Upper lobe of right lung (tissue), 1 donor: ENCODE measurements around the gene C3orf52. TPM values are rescaled to one million over a fixed set of nuclear protein-coding genes. Genes with fewer than 3 reads are reported as not detected.
"Not testable (repeated sequence)": the region's sequence is repeated elsewhere in the genome, so short reads cannot be mapped to it uniquely, and the experiment has no call there.

Source experiments
- ATAC-seq: fragments of 200-7000 bp; cut with Tn5 transposase; one replicate; pipeline ENCODE4 v1.9.1; 2020; ENCODE audit warnings: mild to moderate bottlenecking, moderate library complexity
- DNase-seq: peaks from one replicate; pipeline ENCODE4 v3.0.0-alpha.2; 2020
- H3K27ac ChIP-seq: fragments of 200-600 bp; one replicate; pipeline ENCODE4 v1.8.0; 2022
- H3K27me3 ChIP-seq: fragments of 200-600 bp; one replicate; pipeline ENCODE4 v1.8.0; 2022; ENCODE audit warnings: mild to moderate bottlenecking
- H3K36me3 ChIP-seq: fragments of 200-600 bp; one replicate; pipeline ENCODE4 v1.8.0; 2022
- H3K4me1 ChIP-seq: fragments of 200-600 bp; one replicate; pipeline ENCODE4 v1.8.0; 2022
- H3K4me3 ChIP-seq: fragments of 200-600 bp; one replicate; pipeline ENCODE4 v1.8.0; 2022; ENCODE audit warnings: mild to moderate bottlenecking
- H3K9me3 ChIP-seq: fragments of 200-600 bp; one replicate; pipeline ENCODE4 v1.8.0; 2022
- intact Hi-C: fragments of 100-400 bp; cut with DNase I; formaldehyde crosslinking; loops from one replicate; pipeline ENCODE4 v1.11.0; 2022
- long read RNA-seq: library from polyadenylated mRNA; unstranded; transcript quantifications from one replicate; pipeline ENCODE4 v2.0.0, GENCODE V29; 2021
- total RNA-seq: library from RNA; stranded (reverse); fragmentation: NEBNext Ultra II Directional; extraction: Animal tissue kit (Norgen Biotek cat#: 25700); gene quantifications from one replicate; pipeline ENCODE4 v1.2.1, GENCODE V29; 2021
- TF ChIP-seq, protein P1 (sequence below): fragments of 200-600 bp; IDR thresholded peaks from one replicate; pipeline ENCODE4 v1.8.0; 2022; ENCODE audit warnings: antibody characterized with exemption
- donor health status: DM: no; HTN: yes; CAD: no; lungs with severe emphysema.

Gene C3orf52, protein sequence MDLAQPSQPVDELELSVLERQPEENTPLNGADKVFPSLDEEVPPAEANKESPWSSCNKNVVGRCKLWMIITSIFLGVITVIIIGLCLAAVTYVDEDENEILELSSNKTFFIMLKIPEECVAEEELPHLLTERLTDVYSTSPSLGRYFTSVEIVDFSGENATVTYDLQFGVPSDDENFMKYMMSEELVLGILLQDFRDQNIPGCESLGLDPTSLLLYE
- total RNA-seq: 20.1 TPM
- long read RNA-seq, transcript C3orf52-201 (6 exons, 2,277 nt): major isoform, 20 of 29 reads
- long read RNA-seq, partial matches to known transcripts: 2 of 29 reads
- long read RNA-seq, other reads (novel, unspliced or antisense): 4 of 29 reads

DNA sequence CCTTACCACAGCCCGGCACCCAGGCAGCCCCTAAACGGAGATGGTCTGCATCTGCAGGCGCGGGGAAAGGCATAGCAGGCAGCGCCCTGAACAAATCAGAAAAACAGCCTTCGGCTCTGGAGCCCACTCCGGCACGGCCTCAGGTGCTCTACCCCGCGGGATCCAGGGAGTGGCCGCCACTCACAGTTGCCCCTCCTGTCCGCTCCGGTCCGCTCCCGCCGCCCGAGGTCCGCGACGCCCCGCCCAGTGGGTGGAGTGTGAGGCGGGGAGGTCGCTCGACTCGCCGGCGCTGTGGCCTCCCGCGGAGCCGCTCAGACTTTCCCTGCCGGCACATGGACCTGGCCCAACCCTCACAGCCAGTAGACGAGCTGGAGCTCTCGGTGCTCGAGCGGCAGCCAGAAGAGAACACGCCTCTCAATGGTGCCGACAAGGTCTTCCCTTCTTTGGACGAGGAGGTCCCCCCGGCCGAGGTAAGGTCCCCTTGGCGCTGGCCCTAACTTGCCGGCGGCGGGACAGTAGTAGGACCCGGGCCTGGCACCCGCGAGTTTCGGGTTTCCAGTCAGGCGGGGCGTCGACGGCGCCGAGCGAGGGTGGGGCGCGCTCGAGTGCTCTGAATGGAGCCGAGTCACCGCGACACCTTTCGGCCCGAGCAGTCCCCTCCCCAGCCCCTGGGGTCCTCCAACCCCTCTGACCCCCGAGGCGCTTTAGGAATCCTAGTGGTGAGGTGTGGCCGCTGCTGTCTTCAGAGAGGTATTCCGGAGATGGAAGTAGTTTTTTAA lies at the start of gene C3orf52:
Gene C3orf52 (plus strand): TSS at position 314 of the 779 bp plus-strand sequence. CDS start 19 bp downstream, at position 333.
- Histone ChIP-seq H3K36me3 (no peaks in the 10 kb centered on the region), H3K4me1 (peaks cover 9% of the 10 kb centered on the region), H3K4me3 (peak within 1 kb of the TSS; percentile 63), H3K27me3 (no peaks in the 10 kb centered on the region), H3K27ac (peak within 1 kb of the TSS; percentile 76), H3K9me3 (no peaks in the 10 kb centered on the region)
- intact Hi-C loops: no loop called here
- ATAC-seq (peak; percentile 97), DNase-seq (peak; percentile 94)
- TF ChIP-seq, protein P1, sequence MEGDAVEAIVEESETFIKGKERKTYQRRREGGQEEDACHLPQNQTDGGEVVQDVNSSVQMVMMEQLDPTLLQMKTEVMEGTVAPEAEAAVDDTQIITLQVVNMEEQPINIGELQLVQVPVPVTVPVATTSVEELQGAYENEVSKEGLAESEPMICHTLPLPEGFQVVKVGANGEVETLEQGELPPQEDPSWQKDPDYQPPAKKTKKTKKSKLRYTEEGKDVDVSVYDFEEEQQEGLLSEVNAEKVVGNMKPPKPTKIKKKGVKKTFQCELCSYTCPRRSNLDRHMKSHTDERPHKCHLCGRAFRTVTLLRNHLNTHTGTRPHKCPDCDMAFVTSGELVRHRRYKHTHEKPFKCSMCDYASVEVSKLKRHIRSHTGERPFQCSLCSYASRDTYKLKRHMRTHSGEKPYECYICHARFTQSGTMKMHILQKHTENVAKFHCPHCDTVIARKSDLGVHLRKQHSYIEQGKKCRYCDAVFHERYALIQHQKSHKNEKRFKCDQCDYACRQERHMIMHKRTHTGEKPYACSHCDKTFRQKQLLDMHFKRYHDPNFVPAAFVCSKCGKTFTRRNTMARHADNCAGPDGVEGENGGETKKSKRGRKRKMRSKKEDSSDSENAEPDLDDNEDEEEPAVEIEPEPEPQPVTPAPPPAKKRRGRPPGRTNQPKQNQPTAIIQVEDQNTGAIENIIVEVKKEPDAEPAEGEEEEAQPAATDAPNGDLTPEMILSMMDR: peak; percentile 15

DNA sequence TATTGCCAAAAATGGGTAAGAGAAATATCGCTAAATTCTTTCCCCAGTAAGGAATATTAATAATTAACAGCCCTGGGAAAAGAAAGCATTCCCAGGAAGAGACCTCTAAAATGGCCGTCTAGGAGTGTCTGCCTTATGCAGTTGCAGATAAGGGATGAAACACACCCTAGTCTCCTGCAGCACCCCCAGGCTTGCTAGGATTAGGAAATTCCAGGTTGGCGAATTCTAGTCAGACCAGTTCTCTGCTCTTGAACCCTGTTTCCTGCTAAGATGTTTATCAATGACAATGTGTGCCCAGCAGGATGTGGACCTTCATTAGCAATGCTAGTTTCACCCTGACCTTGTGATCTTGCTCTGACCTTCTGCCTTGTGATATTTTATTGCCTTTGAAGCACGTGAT lies 49.0 kb upstream of the C3orf52 start:
- H3K9me3 ChIP-seq, intact Hi-C loops, ATAC-seq, DNase-seq, H3K36me3 ChIP-seq, H3K27ac ChIP-seq, H3K4me3 ChIP-seq, H3K27me3 ChIP-seq, H3K4me1 ChIP-seq: not testable (repeated sequence)

DNA sequence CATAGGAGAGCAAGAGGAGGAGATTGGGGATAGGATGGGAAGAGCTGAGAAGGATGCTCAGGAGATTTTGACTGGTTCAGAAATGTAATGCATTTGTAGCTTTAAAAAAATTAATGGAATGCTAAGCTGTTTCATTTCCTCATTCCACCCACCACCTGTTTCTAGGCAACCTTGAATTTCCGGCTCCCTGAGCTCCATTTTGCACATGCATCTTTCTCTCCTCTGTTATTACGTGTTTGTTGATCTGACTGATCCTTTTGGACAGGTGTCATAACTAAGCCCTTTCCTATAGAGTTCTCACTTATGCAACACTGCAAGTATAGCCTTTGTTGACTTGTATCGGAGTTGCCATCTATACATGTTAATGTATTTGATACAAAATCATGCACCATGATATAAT lies 47.3 kb upstream of the C3orf52 start:
- Histone ChIP-seq H3K27me3 (no peaks in the 10 kb centered on the region), H3K9me3 (no peaks in the 10 kb centered on the region), H3K27ac (no peak overlapping the region), H3K4me3 (no peak overlapping the region), H3K4me1 (no peaks in the 10 kb centered on the region), H3K36me3 (no peaks in the 10 kb centered on the region)
- TF ChIP-seq, protein P1: no peak
- no peak for DNase-seq
- intact Hi-C loops: no loop called here
- peak; percentile 37 for ATAC-seq

DNA sequence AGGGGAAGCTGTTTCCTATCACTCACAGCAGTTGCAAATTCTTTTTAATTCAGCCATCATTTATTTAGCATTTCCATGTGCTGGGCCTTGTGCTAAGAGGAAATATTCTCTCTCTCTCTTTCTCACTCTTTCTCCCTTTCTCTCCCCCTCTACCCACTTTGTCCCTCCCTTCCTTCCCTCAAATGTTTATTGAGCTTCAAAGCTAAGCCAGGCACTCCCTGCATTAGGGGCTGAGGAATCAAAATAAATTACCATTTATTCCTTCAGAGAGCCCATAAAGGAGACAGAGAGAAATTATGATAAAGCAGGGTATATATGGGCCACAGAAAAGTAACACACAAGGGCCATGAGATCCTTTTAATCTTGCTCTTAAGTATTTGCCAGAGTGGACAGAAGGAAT lies 44.9 kb upstream of the C3orf52 start:
- H3K27ac ChIP-seq: no peak overlapping the region
- no peaks in the 10 kb centered on the region for H3K4me1 ChIP-seq
- H3K9me3 ChIP-seq: no peaks in the 10 kb centered on the region
- H3K27me3 ChIP-seq: no peaks in the 10 kb centered on the region
- no peak for ATAC-seq
- TF ChIP-seq, protein P1: no peak
- H3K36me3 ChIP-seq: no peaks in the 10 kb centered on the region
- no peak overlapping the region for H3K4me3 ChIP-seq
- intact Hi-C loops: no loop called here
- DNase-seq: no peak

DNA sequence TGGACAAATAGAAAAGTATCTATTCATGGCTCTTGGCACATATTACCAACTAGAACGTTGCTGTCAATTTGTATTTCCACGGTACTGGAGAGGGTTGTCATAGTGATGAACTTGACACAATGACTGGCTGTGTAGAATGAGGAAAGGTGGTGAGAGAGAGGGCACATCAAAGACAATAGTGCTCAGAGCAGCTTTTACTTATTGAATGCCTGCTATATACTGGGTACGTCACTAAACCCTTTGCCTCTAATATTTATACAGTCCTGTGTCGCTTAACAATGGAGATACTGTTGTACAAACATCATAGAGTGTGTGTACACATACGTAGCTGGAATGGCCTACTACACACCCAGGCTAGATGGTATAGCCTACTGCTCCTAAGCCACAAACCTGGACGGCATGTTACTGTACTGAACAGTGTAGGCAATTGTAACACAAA lies 43.3 kb upstream of the C3orf52 start:
- intact Hi-C loops: no loop called here
- no peak overlapping the region for H3K27ac ChIP-seq
- H3K9me3 ChIP-seq: no peaks in the 10 kb centered on the region
- DNase-seq (no peak), ATAC-seq (no peak)
- H3K4me1 ChIP-seq: no peaks in the 10 kb centered on the region
- TF ChIP-seq, protein P1: no peak
- H3K36me3 ChIP-seq: no peaks in the 10 kb centered on the region
- no peaks in the 10 kb centered on the region for H3K27me3 ChIP-seq
- H3K4me3 ChIP-seq: no peak overlapping the region

DNA sequence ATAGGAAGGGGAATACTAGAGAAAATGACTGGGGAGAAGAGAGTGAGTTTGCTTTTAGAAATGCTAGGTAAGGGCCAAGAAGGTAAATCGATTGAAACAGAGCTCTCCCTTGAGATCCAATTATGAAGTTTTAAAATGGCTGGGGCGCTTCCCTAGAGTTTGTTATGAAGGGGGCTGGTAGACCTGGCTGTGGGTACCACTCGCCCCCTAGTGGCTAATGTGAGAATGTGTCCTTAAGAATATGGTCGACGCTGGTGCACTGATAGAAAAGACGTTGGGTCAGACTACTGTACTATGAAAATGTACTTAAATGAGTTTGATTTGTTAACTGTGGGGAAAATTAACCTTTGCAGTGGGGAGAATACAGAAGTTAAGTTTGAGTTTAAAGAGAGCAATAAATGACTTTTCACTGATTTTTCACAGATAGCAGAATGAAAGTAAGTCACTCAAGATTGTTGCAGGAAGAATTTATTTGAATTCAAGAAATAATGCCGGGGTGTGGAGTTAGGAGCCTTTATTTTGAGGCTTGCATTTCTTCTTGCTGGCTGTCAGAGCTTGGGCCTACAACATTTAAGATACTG lies 42.5 kb upstream of the C3orf52 start:
- no peak overlapping the region for H3K27ac ChIP-seq
- no peaks in the 10 kb centered on the region for H3K9me3 ChIP-seq
- H3K4me3 ChIP-seq: no peak overlapping the region
- no peaks in the 10 kb centered on the region for H3K36me3 ChIP-seq
- ATAC-seq: peak; percentile 96
- TF ChIP-seq, protein P1: peak; percentile 90
- no peaks in the 10 kb centered on the region for H3K27me3 ChIP-seq
- no peak for DNase-seq
- intact Hi-C loops: no loop called here
- no peaks in the 10 kb centered on the region for H3K4me1 ChIP-seq
